GM23338 (cell line): ENCODE data around the gene PSAPL1. TPM values are rescaled to one million over a fixed set of nuclear protein-coding genes. Genes with fewer than 3 reads are reported as not detected.

ENCODE experiments used
- ATAC-seq: fragments of 200-7000 bp; cut with Tn5 transposase; 3 replicates; pipeline ENCODE4 v1.9.1; 2020
- DNase-seq: peaks from one replicate; pipeline ENCODE4 v3.0.0-alpha.2; 2015; ENCODE audit warnings: low spot score
- H2AFZ ChIP-seq: fragments of 200-600 bp; sonication (generic); 2 replicates; pipeline ENCODE4 v1.8.0; 2016; ENCODE audit warnings: antibody characterized with exemption, mild to moderate bottlenecking, moderate library complexity
- H3F3A ChIP-seq: fragments of 200-600 bp; sonication (generic); replicated peaks from 2 replicates; pipeline ENCODE4 v1.8.0; 2017; ENCODE audit warnings: antibody characterized with exemption, mixed run types, low read depth
- H3K27ac ChIP-seq: fragments of 200-600 bp; sonication (generic); 2 replicates; pipeline ENCODE4 v1.6.1; 2016; ENCODE audit warnings: low read depth
- H3K27me3 ChIP-seq: fragments of 200-600 bp; sonication (generic); 2 replicates; pipeline ENCODE4 v1.8.0; 2016; ENCODE audit warnings: mild to moderate bottlenecking, mixed run types, moderate library complexity; ENCODE audit not compliant: insufficient read depth
- H3K36me3 ChIP-seq: fragments of 200-600 bp; sonication (generic); 2 replicates; pipeline ENCODE4 v1.8.0; 2016; ENCODE audit warnings: mild to moderate bottlenecking; ENCODE audit not compliant: insufficient read depth
- H3K4me1 ChIP-seq: fragments of 200-600 bp; sonication (generic); 2 replicates; pipeline ENCODE4 v1.8.0; 2016; ENCODE audit warnings: mild to moderate bottlenecking, moderate library complexity; ENCODE audit not compliant: insufficient read depth
- H3K4me2 ChIP-seq: fragments of 200-600 bp; sonication (generic); 2 replicates; pipeline ENCODE4 v1.7.1; 2017; ENCODE audit warnings: mixed run types
- H3K4me3 ChIP-seq: fragments of 200-600 bp; sonication (generic); 2 replicates; pipeline ENCODE4 v1.6.1; 2016; ENCODE audit warnings: mixed run types
- H3K79me2 ChIP-seq: fragments of 200-600 bp; sonication (generic); replicated peaks from 2 replicates; pipeline ENCODE4 v1.8.0; 2017; ENCODE audit warnings: mild to moderate bottlenecking; ENCODE audit not compliant: insufficient read depth
- H3K9me2 ChIP-seq: fragments of 200-600 bp; sonication (generic); 2 replicates; pipeline ENCODE4 v1.8.0; 2017; ENCODE audit not compliant: insufficient read depth
- H4K20me1 ChIP-seq: fragments of 200-600 bp; sonication (generic); replicated peaks from 2 replicates; pipeline ENCODE4 v1.8.0; 2017; ENCODE audit warnings: mild to moderate bottlenecking; ENCODE audit not compliant: insufficient read depth
- H3K27ac Mint-ChIP-seq: 2 replicates; pipeline ENCODE4 v1.8.0; 2020; ENCODE audit warnings: inconsistent platforms, mild to moderate bottlenecking, moderate library complexity, mixed read lengths
- H3K27me3 Mint-ChIP-seq: 3 replicates; pipeline ENCODE4 v1.8.0; 2022; ENCODE audit warnings: low read depth, mild to moderate bottlenecking, moderate library complexity, mixed read lengths, inconsistent platforms; ENCODE audit not compliant: insufficient read depth, poor library complexity
- H3K36me3 Mint-ChIP-seq: 3 replicates; pipeline ENCODE4 v1.8.0; 2021; ENCODE audit warnings: low read depth, mild to moderate bottlenecking, inconsistent platforms, moderate library complexity, mixed read lengths
- H3K4me1 Mint-ChIP-seq: 3 replicates; pipeline ENCODE4 v1.8.0; 2020; ENCODE audit warnings: mild to moderate bottlenecking, inconsistent platforms, mixed read lengths
- H3K4me3 Mint-ChIP-seq: 3 replicates; pipeline ENCODE4 v1.8.0; 2021; ENCODE audit warnings: moderate library complexity, mild to moderate bottlenecking, inconsistent platforms, mixed read lengths
- H3K9me3 Mint-ChIP-seq: 3 replicates; pipeline ENCODE4 v1.8.0; 2020; ENCODE audit warnings: moderate library complexity, mild to moderate bottlenecking, inconsistent platforms, mixed read lengths
- CREB1 ChIP-seq: fragments of 250-450 bp; sonication (Bioruptor Pico); IDR thresholded peaks from 2 replicates; pipeline ENCODE4 v1.5.0; 2020; ENCODE audit warnings: low read depth, mild to moderate bottlenecking, moderate library complexity
- CTCF ChIP-seq, 2 experiments: fragments of 200-600 bp in 1 of 2; sonication (generic) in 1 of 2; conservative IDR thresholded peaks; 2 replicates each; pipeline versions ENCODE4 v1.5.1 to v1.6.1; 2016 to 2017; ENCODE audit warnings: antibody characterized with exemption in 2 of 2, low read depth in 2 of 2, mild to moderate bottlenecking in 2 of 2, moderate library complexity in 1 of 2
- ETS1 ChIP-seq: IDR thresholded peaks from 2 replicates; pipeline ENCODE4 v1.6.1; 2016; ENCODE audit warnings: antibody characterized with exemption
- EZH2 ChIP-seq: fragments of 200-600 bp; sonication (generic); IDR thresholded peaks from one replicate; pipeline ENCODE4 v1.8.0; 2017; ENCODE audit warnings: antibody characterized with exemption, mild to moderate bottlenecking, low read depth; ENCODE audit not compliant: unreplicated experiment
- JUNB ChIP-seq: IDR thresholded peaks from one replicate; pipeline ENCODE4 v1.6.1; 2016; ENCODE audit warnings: antibody characterized with exemption; ENCODE audit not compliant: unreplicated experiment
- NANOG ChIP-seq: IDR thresholded peaks from 2 replicates; pipeline ENCODE4 v1.6.1; 2016; ENCODE audit warnings: antibody characterized with exemption, borderline replicate concordance
- POLR2AphosphoS5 ChIP-seq: IDR thresholded peaks from 2 replicates; pipeline ENCODE4 v1.6.1; 2016; ENCODE audit warnings: antibody characterized with exemption, low read depth
- REST ChIP-seq: IDR thresholded peaks from one replicate; pipeline ENCODE4 v1.6.1; 2018; ENCODE audit warnings: antibody characterized with exemption; ENCODE audit not compliant: unreplicated experiment
- STAT1 ChIP-seq: IDR thresholded peaks from one replicate; pipeline ENCODE4 v1.6.1; 2016; ENCODE audit warnings: antibody characterized with exemption; ENCODE audit not compliant: unreplicated experiment
- ZNF114 ChIP-seq: fragments of 250-450 bp; sonication (Bioruptor Pico); IDR thresholded peaks from 2 replicates; pipeline ENCODE4 v1.5.0; 2020; ENCODE audit warnings: mild to moderate bottlenecking, moderate library complexity
- ZNF331 ChIP-seq: fragments of 250-450 bp; sonication (Bioruptor Pico); IDR thresholded peaks from 2 replicates; pipeline ENCODE4 v1.5.0; 2020; ENCODE audit warnings: low read depth, mild to moderate bottlenecking, moderate library complexity
- polyA plus RNA-seq: library from polyadenylated mRNA; unstranded; fragments of >200 nt; fragmentation: Nextera tagmentation; extraction: Ambion mirVana; gene quantifications from 2 replicates; pipeline ENCODE4 v1.2.1, GENCODE V29; 2016
- total RNA-seq: library from RNA; depleted of rRNA; stranded (reverse); fragments of >200 nt; shearing (Covaris generic); gene quantifications from 2 replicates; pipeline ENCODE4 v1.2.3, GENCODE V29; 2014

PSAPL1 gene
- total and polyA plus RNA-seq, 2 experiments from 2014 or later, result not detected

GRCh38 chr4:7474320-7474719, 39.6 kb upstream of the PSAPL1 start (continued):
- TF ChIP-seq ETS1 (no peak), REST (no peak), JUNB (no peak), STAT1 (no peak), ZNF114 (CRISPR knock-in tag) (no peak), POLR2AphosphoS5 (no peak), CTCF (conservative IDR thresholded peaks at IDR 0.05; ENCODE audit: low read depth in 2 of 2) (no peak), CREB1 (CRISPR knock-in tag) (no peak), ZNF331 (CRISPR knock-in tag) (no peak)

- TF ChIP-seq JUNB (no peak), NANOG (no peak), REST (no peak), EZH2 (no peak), ETS1 (no peak), ZNF114 (CRISPR knock-in tag) (no peak)
Measured at GRCh38 chr4:7473081-7473480, 38.4 kb upstream of the PSAPL1 start.

More at GRCh38 chr4:7473081-7473480, 38.4 kb upstream of the PSAPL1 start:
- peaks cover 13% of the 10 kb centered on the region for H3K4me1 Mint-ChIP-seq
- no peaks in the 10 kb centered on the region for H3K79me2 ChIP-seq
- no peak overlapping the region for H2AFZ ChIP-seq
- no peak overlapping the region for H3K27ac ChIP-seq
- H3K4me3 ChIP-seq, result no peak overlapping the region
- H3K9me2 ChIP-seq, result no peaks in the 10 kb centered on the region
- DNase-seq, result no peak
- H3K36me3 ChIP-seq, result no peaks in the 10 kb centered on the region
- H3K9me3 Mint-ChIP-seq, result no peaks in the 10 kb centered on the region
- H3K27ac Mint-ChIP-seq, result no peak overlapping the region
- H3K36me3 Mint-ChIP-seq, result no peaks in the 10 kb centered on the region
- H3K27me3 Mint-ChIP-seq, result peaks cover 21% of the 10 kb centered on the region
- ATAC-seq, result peak; percentile 18; the same call in 1 of the 3 replicates
- no peak overlapping the region for H3K4me2 ChIP-seq
- no peak overlapping the region for H3K4me3 Mint-ChIP-seq
- H3F3A ChIP-seq, result no peaks in the 10 kb centered on the region
- no peaks in the 10 kb centered on the region for H4K20me1 ChIP-seq
- H3K27me3 ChIP-seq, result no peaks in the 10 kb centered on the region
- H3K4me1 ChIP-seq, result no peaks in the 10 kb centered on the region
